Activated naive CD4-positive, alpha-beta T cell (primary cell): ENCODE results near the gene IPO11.
A peak's percentile ranks its signal among the peaks of the same experiment; 100 is the strongest.

Experiments
- DNase-seq, 4 experiments: peaks; one replicate each; lab custom pipeline; 2025; lab: John Stamatoyannopoulos, UW

The IPO11 gene

GRCh38 chr5:62412549-62413329 lies at the start of gene IPO11:
TSS of gene IPO11 (plus strand) at chr5:62412763. CDS start at chr5:62437280, 24,517 bp downstream.
- peak; percentile 93 to 98 (median 96) for DNase-seq

- DNase-seq, result no peak
Observed at GRCh38 chr5:62369039-62369438, 43.5 kb upstream of the IPO11 start.

- no peak for DNase-seq
Observed at GRCh38 chr5:62371409-62371808, 41.2 kb upstream of the IPO11 start.

DNA sequence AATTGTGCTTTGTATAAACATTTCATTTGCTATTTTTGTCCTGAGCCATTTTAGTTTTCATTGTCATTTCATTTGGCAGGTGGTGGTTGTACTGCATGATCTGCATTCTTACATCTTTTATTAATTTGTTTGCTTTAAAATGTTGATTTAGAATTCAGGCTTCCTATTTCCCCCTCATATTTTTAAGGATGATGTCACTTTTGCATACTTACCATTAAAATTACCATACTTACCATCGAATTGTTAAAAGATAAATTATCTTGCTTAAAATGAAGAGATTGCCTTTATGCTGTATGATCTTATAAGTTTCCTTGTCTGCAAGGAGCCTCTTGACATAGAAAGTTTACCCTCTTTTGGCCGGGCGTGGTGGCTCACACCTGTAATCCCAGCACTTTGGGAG lies 40.0 kb upstream of the IPO11 start:
- no peak for DNase-seq

DNA sequence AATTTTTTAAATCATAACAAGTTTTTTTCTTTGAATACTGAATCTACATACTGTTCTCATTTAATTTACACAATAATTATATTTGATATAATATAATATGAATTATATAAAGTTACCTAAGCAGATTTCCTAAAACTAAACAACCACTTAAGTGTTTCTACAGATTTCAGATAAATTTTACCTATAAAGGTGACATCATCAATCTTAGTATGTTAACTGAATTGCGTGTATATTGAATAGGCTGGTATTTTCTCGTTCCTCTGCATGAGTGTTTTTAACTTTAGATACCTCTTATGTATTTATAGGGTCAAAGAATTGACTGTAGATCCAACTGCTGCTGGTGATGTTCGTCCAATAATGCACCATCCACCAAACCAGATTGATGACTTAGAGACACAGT lies 39.2 kb upstream of the IPO11 start:
- DNase-seq, result no peak

GRCh38 chr5:62374090-62374489 lies 38.5 kb upstream of the IPO11 start:
- DNase-seq, result no peak

GRCh38 chr5:62375627-62376026 lies 36.9 kb upstream of the IPO11 start:
- DNase-seq, result no peak

DNA sequence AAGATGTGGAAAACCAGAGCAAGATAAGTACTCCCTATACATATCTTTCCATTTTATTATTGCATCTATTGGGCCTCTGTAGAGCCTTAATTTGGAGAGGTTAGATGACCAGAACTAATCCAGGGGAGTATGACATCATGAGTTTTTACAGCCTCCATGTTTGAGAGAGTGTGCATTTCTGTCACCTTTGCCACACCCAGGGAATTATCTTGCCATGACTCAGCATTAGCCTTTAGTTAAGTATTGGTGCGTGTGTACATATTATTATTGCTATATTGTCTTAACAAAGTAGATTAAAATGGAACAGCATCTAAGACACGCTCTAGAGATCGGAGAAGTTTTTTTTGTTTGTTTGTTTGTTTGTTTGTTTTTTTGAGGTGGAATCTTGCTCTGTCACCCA lies 36.5 kb upstream of the IPO11 start:
- no peak for DNase-seq

GRCh38 chr5:62385131-62385530 lies 27.4 kb upstream of the IPO11 start:
- no peak for DNase-seq

DNA sequence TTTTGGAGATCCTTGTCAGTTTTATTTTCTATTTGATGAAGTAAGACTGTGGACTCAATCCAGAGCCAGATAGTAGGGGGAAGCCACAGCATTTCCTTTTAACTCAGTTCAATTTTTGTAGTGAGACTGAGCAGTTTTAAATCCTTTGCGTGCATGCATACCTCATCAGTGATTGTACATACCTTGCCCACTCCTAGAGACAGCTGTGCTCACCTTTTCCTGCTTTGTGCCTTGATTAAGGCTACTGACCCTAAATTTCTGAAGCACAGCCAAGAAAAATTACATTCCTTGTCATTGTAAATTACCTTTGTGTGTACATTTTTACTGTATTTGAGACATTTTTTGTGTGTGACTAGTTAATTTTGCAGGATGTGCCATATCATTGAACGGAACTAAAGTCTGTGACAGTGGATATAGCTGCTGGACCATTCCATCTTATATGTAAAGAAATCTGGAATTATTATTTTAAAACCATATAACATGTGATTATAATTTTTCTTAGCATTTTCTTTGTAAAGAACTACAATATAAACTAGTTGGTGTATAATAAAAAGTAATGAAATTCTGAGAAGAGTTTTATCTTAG lies 26.7 kb upstream of the IPO11 start:
- DNase-seq, result no peak

- DNase-seq, result no peak
Observed at GRCh38 chr5:62386824-62387223, 25.7 kb upstream of the IPO11 start.

DNA sequence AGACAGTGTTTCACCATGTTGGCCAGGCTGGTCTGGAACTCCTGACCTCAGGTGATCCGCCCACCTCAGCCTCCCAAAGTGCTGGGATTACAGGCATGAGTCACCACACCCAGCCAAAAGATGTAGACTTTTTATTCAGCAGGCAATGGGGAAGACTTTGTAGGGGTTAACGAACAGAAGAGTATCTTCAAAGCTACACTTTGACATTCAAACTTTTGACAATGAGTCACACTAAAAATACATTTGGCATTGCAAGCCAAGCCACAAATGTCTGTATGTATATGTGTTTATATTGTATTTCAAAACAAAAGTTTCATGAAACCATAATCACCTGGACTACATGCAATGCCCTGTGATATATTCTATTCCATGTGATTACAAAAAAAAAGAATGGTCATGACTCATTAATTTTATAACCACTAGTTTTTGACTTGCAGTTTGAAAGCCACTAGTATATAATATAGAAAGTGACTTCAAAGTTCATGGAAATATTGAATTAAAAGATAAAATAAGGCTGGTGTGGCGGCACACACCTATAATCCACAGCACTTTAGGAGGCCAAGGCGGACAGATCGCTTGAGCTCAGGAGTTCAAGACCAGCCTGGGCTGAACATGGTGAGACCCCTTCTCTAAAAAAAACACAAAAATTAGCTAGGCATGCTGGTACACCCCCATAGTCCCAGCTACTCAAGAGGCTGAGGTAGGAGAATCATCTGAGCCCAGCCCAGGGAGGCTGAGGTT lies 17.2 kb upstream of the IPO11 start:
- DNase-seq, result no peak

- DNase-seq, result peak; percentile 75 to 85 (median 78)
Observed at GRCh38 chr5:62403411-62404250, 8.9 kb upstream of the IPO11 start, which contains the start of gene DIMT1. TSS of gene DIMT1 (minus strand) at chr5:62403905. CDS start at chr5:62403772, 133 bp downstream.

GRCh38 chr5:62413711-62414110 lies 1.1 kb downstream of the IPO11 start:
- DNase-seq, result no peak

- DNase-seq, result no peak
Observed at GRCh38 chr5:62418462-62419076, 6.0 kb downstream of the IPO11 start.

GRCh38 chr5:62419609-62420008 lies 7.0 kb downstream of the IPO11 start:
- DNase-seq, result no peak

DNA sequence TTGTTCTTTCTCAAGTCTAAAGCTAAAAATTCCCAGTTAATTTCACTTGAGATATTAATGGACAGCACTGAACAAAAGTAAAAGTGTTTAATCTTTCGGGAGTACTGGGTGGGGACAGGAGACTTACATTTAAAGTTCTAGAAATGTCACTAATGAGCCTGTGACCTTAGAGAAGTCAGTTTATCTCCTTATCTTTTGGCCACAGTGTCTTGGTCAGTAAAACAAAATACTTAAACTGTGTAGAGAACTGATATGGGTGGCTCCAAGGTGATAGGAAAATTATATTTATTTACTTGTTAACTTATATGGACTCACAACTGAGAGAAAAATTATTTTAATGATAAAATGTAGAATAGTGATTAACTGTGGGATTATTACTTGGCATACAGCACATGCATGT lies 8.9 kb downstream of the IPO11 start:
- DNase-seq, result no peak

- no peak for DNase-seq
Observed at GRCh38 chr5:62424763-62425162, 12.2 kb downstream of the IPO11 start.

GRCh38 chr5:62431735-62432620 lies 19.4 kb downstream of the IPO11 start:
- no peak for DNase-seq

DNA sequence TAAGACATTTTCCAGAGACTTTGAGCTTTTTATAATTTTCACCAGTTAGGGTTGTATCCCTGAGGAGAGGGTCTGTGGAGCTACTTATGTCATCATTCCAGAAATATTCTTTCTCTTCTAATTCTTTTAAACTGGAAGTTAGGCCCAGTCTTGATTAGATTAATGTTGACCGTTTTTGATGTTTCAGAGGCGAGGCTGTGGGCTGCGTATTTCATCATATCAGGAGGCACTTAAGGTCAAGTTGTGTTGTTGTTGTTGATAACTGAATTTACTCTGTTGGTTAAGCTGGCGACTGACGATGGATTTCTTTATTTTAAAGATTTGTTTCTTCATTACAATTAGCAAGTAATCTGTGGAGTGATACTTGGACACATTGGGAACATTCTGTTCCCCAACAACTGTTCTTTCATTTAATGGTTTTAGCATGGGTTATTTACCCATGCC lies 20.1 kb downstream of the IPO11 start:
- DNase-seq, result no peak
